ENCODE data around the gene NLRP14. TPM values are rescaled to one million over a fixed set of nuclear protein-coding genes. Genes with fewer than 3 reads are reported as not detected.
A peak's percentile ranks its signal among the peaks of the same experiment; 100 is the strongest.

Gene NLRP14
- total RNA-seq, 1 donor from 2014 or later: under 0.01 TPM

DNA sequence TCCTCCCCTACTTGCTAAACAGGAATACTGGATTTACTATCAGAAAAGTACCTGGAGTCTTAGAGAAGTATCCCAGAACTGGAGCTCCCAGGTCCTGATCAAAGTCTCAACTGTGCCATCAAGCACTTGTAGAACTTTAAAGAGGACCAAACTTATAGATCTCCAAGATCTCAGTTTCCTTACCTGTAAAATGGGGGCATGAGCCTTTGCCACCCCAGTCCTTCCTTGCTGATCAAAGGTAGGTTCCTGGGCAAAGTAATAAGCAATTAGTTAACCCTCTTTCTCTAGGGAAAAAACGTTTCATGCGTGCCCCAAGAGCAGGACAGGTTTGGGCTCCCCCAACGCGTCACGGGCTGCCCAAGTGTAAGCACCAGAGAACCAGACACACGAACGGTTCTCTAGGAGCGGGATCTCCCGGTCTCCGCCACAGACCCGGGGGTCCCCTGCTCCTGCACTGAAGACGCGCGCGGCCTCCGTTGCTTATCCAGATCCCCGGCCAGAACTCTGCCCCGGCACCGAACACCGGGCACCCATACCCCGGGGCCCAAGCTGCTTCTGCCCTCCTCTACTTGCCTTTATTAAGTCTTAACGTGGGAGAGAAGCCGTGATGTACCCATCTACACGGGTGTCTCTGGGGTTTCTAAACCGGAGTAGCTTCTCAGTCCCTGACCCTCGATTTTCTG, 638 bp upstream of the NLRP14 start:
- Histone ChIP-seq H3K27me3 (ENCODE audit: control insufficient read depth, insufficient read depth, low read length) (no peaks in the 10 kb centered on the region), H3K4me3 (ENCODE audit: low read depth, low read length) (peak overlapping the region; percentile 86), H3K36me3 (ENCODE audit: control insufficient read depth, insufficient read depth, low read length) (no peaks in the 10 kb centered on the region)
- TF ChIP-seq, protein P1, sequence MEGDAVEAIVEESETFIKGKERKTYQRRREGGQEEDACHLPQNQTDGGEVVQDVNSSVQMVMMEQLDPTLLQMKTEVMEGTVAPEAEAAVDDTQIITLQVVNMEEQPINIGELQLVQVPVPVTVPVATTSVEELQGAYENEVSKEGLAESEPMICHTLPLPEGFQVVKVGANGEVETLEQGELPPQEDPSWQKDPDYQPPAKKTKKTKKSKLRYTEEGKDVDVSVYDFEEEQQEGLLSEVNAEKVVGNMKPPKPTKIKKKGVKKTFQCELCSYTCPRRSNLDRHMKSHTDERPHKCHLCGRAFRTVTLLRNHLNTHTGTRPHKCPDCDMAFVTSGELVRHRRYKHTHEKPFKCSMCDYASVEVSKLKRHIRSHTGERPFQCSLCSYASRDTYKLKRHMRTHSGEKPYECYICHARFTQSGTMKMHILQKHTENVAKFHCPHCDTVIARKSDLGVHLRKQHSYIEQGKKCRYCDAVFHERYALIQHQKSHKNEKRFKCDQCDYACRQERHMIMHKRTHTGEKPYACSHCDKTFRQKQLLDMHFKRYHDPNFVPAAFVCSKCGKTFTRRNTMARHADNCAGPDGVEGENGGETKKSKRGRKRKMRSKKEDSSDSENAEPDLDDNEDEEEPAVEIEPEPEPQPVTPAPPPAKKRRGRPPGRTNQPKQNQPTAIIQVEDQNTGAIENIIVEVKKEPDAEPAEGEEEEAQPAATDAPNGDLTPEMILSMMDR (IDR thresholded peaks at IDR 0.05; ENCODE audit: insufficient read depth, low read length, severe bottlenecking): no peak
- no peak for DNase-seq (ENCODE audit: low read depth)
- FAIRE-seq: no peak

DNA sequence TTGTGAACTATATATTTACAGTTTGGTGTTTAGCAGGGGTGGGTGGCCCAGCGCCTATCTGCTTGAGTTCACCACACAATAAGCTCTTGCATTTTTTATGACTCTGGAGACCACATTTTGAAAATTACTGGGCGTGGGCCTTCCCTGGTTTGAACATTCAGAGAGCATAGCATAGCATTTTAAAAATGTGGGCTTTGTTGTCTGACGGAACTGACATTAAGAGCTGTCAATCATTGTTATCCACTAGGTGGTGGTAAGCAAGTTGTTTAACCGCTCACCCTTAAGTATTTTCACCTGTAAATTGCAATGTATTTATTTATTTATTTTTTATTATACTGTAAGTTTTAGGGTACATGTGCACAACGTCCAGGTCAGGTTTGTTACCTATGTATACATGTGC, 1.0 kb downstream of the NLRP14 start:
- Histone ChIP-seq H3K27me3 (ENCODE audit: control insufficient read depth, insufficient read depth, low read length) (no peaks in the 10 kb centered on the region), H3K36me3 (ENCODE audit: control insufficient read depth, insufficient read depth, low read length) (no peaks in the 10 kb centered on the region), H3K4me3 (ENCODE audit: low read depth, low read length) (no peak overlapping the region)
- FAIRE-seq: no peak
- TF ChIP-seq, protein P1 (IDR thresholded peaks at IDR 0.05; ENCODE audit: insufficient read depth, low read length, severe bottlenecking): no peak
- DNase-seq (ENCODE audit: low read depth): no peak

DNA sequence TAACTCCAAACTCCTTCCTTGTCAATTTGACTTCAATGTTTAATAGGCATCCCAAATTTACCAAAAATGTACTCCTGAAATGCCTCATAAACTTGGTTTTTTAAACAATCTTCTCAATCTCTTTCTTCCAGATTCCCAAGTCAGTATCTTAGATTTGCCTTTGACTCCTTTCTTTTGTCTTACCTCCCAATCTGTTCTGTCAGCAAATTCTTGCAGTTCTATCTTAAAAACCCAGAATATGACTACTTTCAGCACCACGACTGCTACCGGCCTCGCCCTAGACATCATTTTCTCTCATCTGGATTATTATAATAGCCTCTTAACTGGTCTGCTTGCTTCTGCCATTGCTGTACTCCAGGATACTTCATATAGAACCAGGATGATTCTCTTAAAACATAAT, 7.9 kb downstream of the NLRP14 start:
- Histone ChIP-seq H3K36me3 (ENCODE audit: control insufficient read depth, insufficient read depth, low read length) (no peaks in the 10 kb centered on the region), H3K4me3 (ENCODE audit: low read depth, low read length) (no peak overlapping the region), H3K27me3 (ENCODE audit: control insufficient read depth, insufficient read depth, low read length) (no peaks in the 10 kb centered on the region)
- FAIRE-seq (no peak), DNase-seq (ENCODE audit: low read depth) (no peak)
- TF ChIP-seq, protein P1 (IDR thresholded peaks at IDR 0.05; ENCODE audit: insufficient read depth, low read length, severe bottlenecking): no peak

DNA sequence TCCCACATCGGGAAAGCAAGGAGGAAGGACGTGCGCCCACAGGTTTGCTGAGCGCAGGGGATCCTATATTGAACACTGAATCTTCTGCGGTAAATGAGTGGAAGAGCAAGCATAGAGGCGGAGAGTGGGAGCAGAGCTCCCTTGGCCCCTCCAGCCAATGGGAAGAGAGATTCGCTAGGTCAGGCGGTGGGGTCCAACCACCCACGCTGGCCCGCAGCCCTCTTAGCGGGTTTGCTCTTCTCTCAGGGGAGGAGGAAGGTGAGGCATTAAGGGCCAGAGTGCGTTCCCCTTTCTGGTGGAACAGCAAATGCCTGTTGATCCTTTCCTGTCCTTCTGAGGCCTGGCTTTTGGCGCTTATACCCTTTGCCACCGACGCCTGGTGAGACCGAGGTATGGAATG, 10.6 kb downstream of the NLRP14 start:
- no peak for FAIRE-seq
- no peaks in the 10 kb centered on the region for H3K27me3 ChIP-seq (ENCODE audit: control insufficient read depth, insufficient read depth, low read length)
- TF ChIP-seq, protein P1 (IDR thresholded peaks at IDR 0.05; ENCODE audit: insufficient read depth, low read length, severe bottlenecking): no peak

DNA sequence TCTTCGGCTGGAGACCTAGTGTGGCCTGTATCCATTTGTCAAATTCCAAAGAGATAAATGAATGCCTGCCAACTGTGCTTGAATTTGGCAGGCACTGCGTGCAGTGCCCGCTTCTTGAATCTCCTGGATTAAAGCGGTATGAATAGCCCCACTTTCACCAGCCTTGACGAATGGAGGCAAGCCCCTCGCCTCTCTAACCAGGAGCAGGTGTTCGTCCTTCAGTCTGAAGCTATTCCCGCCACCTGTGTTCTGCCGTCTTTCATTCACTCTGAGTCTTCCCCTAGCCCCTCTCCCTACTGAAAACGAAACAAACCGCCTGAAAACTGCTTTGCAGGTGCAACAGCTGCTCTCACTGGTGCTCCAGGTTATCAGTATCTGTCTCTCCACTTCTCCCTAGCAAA, 11.2 kb downstream of the NLRP14 start:
- no peak for FAIRE-seq
- Histone ChIP-seq H3K36me3 (ENCODE audit: control insufficient read depth, insufficient read depth, low read length) (no peaks in the 10 kb centered on the region), H3K4me3 (ENCODE audit: low read depth, low read length) (no peak overlapping the region), H3K27me3 (ENCODE audit: control insufficient read depth, insufficient read depth, low read length) (no peaks in the 10 kb centered on the region)
- no peak for DNase-seq (ENCODE audit: low read depth)
- TF ChIP-seq, protein P1 (IDR thresholded peaks at IDR 0.05; ENCODE audit: insufficient read depth, low read length, severe bottlenecking): no peak

More for the DNA sequence above, 10.6 kb downstream of the NLRP14 start:
- no peak overlapping the region for H3K4me3 ChIP-seq (ENCODE audit: low read depth, low read length)
- H3K36me3 ChIP-seq (ENCODE audit: control insufficient read depth, insufficient read depth, low read length): no peaks in the 10 kb centered on the region
- no peak for DNase-seq (ENCODE audit: low read depth)

DNA sequence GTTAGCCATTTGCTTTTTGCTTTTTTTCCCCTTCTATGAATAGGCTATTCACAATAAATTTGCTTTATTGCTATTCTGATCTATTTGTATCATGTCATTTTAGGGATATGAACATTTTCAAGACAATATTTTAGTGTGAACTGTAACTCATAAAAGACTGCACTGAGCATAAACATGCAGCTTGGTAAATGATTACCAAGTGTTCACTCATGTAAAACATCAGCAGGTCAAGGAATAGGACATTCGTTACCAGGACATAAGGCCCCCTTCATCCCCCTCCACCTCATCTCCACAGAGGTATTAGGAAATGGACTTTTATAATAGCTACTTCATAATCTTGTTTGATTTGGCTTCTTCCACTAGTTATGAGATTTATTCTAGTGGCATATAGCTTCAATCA, 12.4 kb downstream of the NLRP14 start:
- H3K4me3 ChIP-seq (ENCODE audit: low read depth, low read length): no peak overlapping the region
- no peaks in the 10 kb centered on the region for H3K36me3 ChIP-seq (ENCODE audit: control insufficient read depth, insufficient read depth, low read length)
- no peaks in the 10 kb centered on the region for H3K27me3 ChIP-seq (ENCODE audit: control insufficient read depth, insufficient read depth, low read length)
- no peak for FAIRE-seq
- TF ChIP-seq, protein P1 (IDR thresholded peaks at IDR 0.05; ENCODE audit: insufficient read depth, low read length, severe bottlenecking): no peak
- no peak for DNase-seq (ENCODE audit: low read depth)

All from bronchial epithelial cell (primary cell).